ENCODE results near the gene CHMP5. TPM values are rescaled to one million over a fixed set of nuclear protein-coding genes. Genes with fewer than 3 reads are reported as not detected.

CHMP5 gene
- total RNA-seq, 1 experiment from 2014 or later, result 47.6 TPM

- Histone ChIP-seq H3K27me3 (ENCODE audit: insufficient read depth, low read length) (no peaks in the 10 kb centered on the region), H2BK12ac (ENCODE audit: insufficient read length, low read depth, low read length) (no peak overlapping the region), H3K27ac (ENCODE audit: insufficient read length, low read depth, low read length) (no peak overlapping the region), H3K9me3 (ENCODE audit: control insufficient read depth, low read depth, low read length) (no peaks in the 10 kb centered on the region), H2BK20ac (ENCODE audit: low read depth, low read length, poor library complexity, severe bottlenecking) (no peak overlapping the region), H3K4ac (ENCODE audit: low read depth, low read length) (no peak overlapping the region), H3K18ac (ENCODE audit: insufficient read length, low read depth, low read length) (no peak overlapping the region), H3K9ac (ENCODE audit: extremely low read depth, insufficient read length, low read length) (no peak overlapping the region), H2BK120ac (ENCODE audit: low read depth, low read length, poor library complexity, severe bottlenecking) (no peak overlapping the region), H2BK15ac (ENCODE audit: low read depth, low read length) (no peak overlapping the region), H2AK5ac (ENCODE audit: insufficient read length, low read length) (no peak overlapping the region), H3K23ac (ENCODE audit: insufficient read length, low read depth, low read length) (no peak overlapping the region), H3K23me2 (ENCODE audit: insufficient read length, low read depth, low read length, poor library complexity, severe bottlenecking) (no peaks in the 10 kb centered on the region), H2AFZ (ENCODE audit: low read length) (no peak overlapping the region), H3K79me1 (ENCODE audit: insufficient read depth, low read depth, low read length, poor library complexity, severe bottlenecking) (no peaks in the 10 kb centered on the region), H3T11ph (ENCODE audit: low read length) (no peak overlapping the region), H2BK5ac (ENCODE audit: insufficient read length, low read length) (no peak overlapping the region), H3K56ac (ENCODE audit: insufficient read length, low read depth, low read length) (no peak overlapping the region), H4K5ac (ENCODE audit: insufficient read length, low read depth, low read length) (no peak overlapping the region), H3K14ac (ENCODE audit: insufficient read depth, low read length) (no peak overlapping the region), H3K79me2 (ENCODE audit: insufficient read depth, low read length) (no peaks in the 10 kb centered on the region; the same call in 1 of the 2 replicates), H4K8ac (replicated peaks; ENCODE audit: insufficient read length, low read depth, low read length) (no peak overlapping the region), H3K4me1 (ENCODE audit: insufficient read depth, low read length) (no peaks in the 10 kb centered on the region), H4K20me1 (ENCODE audit: control insufficient read depth, insufficient read depth, insufficient read length) (no peaks in the 10 kb centered on the region), H3K4me2 (ENCODE audit: insufficient read depth, insufficient read length, low read length) (no peak overlapping the region), H4K91ac (ENCODE audit: insufficient read length, low read depth, low read length) (no peak overlapping the region)
- Mint-ChIP-seq H3K27me3 (ENCODE audit: low read depth) (peaks cover 15% of the 10 kb centered on the region), H3K4me1 (no peaks in the 10 kb centered on the region; a peak in 1 of 4 replicates), H3K9me3 (no peaks in the 10 kb centered on the region), H3K36me3 (ENCODE audit: insufficient read depth in 1 of 3, low read depth in 3 of 3) (no peaks in the 10 kb centered on the region), H3K27ac (no peak overlapping the region), H3K4me3 (no peak overlapping the region)
- no CpG with 5 or more reads among the region's 5 CpGs for WGBS (ENCODE audit: extremely low coverage, insufficient read length, low lambda C conversion rate)
- DNase-seq, result no peak
- TF ChIP-seq CTCF (conservative IDR thresholded peaks at IDR 0.05), result no peak
Measured at GRCh38 chr9:33241298-33241697, 23.6 kb upstream of the CHMP5 start.

Measured in H9 (cell line).